Measurements from ENCODE around the gene PRDM4.

The PRDM4 gene

GRCh38 chr12:107760207-107760808 lies 629 bp downstream of the PRDM4 start:
- H3K36me3 ChIP-seq (ENCODE audit: control insufficient read depth in 2 of 2, insufficient read depth in 1 of 2, low read length in 2 of 2) = peaks cover 35 to 38% of the 10 kb centered on the region in 2 experiments
- peaks cover 6% of the 10 kb centered on the region for H3K4me1 ChIP-seq (ENCODE audit: control insufficient read depth, insufficient read depth, low read length)
- H3K27ac ChIP-seq (ENCODE audit: extremely low read depth, low read depth, low read length) = peak overlapping the region; percentile 92
- H3K9me3 ChIP-seq (ENCODE audit: control insufficient read depth, insufficient read depth, low read depth, low read length) = no peaks in the 10 kb centered on the region
- POLR2A ChIA-PET = interaction anchor here (0.6 kb wide), 1 partner anchor 183 kb away, joined by 3 read pairs; no protein-coding TSS in a partner anchor
- peak overlapping the region; percentile 80 for H3K4me3 ChIP-seq (ENCODE audit: low read depth, low read length)
- CTCF ChIA-PET = interaction anchor here (0.7 to 1.4 kb wide), 6 partner anchors 14 to 666 kb away, joined by 3 to 5 read pairs (median 3); no protein-coding TSS in a partner anchor
- TF ChIP-seq ZFHX2 (tag by site-specific recombination; conservative IDR thresholded peaks at IDR 0.05) (no peak), ZNF692 (tag by site-specific recombination; IDR thresholded peaks at IDR 0.05) (no peak), ZBTB20 (tag by site-specific recombination; IDR thresholded peaks at IDR 0.05) (peak; percentile 74), EGR2 (tag by site-specific recombination; IDR thresholded peaks at IDR 0.05; ENCODE audit: low read depth) (no peak), ZNF768 (tag by site-specific recombination; IDR thresholded peaks at IDR 0.05) (no peak), ZXDB (tag by site-specific recombination; IDR thresholded peaks at IDR 0.05) (peak; percentile 93), ZNF174 (tag by site-specific recombination; IDR thresholded peaks at IDR 0.05) (no peak), ZNF26 (tag by site-specific recombination; IDR thresholded peaks at IDR 0.05) (no peak), REST (tag by site-specific recombination; IDR thresholded peaks at IDR 0.05) (0 out of 2 replicates have a peak, but pooled peaks have one; percentile 30), ZBTB44 (tag by site-specific recombination; IDR thresholded peaks at IDR 0.05) (no peak), ZNF223 (tag by site-specific recombination; IDR thresholded peaks at IDR 0.05) (no peak), ZNF473 (tag by site-specific recombination; IDR thresholded peaks at IDR 0.05) (no peak), ZSCAN18 (tag by site-specific recombination; IDR thresholded peaks at IDR 0.05) (no peak), ZNF830 (tag by site-specific recombination; IDR thresholded peaks at IDR 0.05; ENCODE audit: low read depth) (no peak), ZBTB7A (tag by site-specific recombination; IDR thresholded peaks at IDR 0.05; ENCODE audit: low read depth) (no peak), ZNF157 (tag by site-specific recombination; IDR thresholded peaks at IDR 0.05) (no peak), GLIS1 (tag by site-specific recombination; IDR thresholded peaks at IDR 0.05) (0 out of 2 replicates have a peak, but pooled peaks have one; percentile 5), ZNF274 (IDR thresholded peaks at IDR 0.05; ENCODE audit: low read length) (no peak), ZNF274 (tag by site-specific recombination; IDR thresholded peaks at IDR 0.05; ENCODE audit: borderline replicate concordance) (no peak), PRDM10 (tag by site-specific recombination; IDR thresholded peaks at IDR 0.05) (peak; percentile 95), ZEB2 (tag by site-specific recombination; IDR thresholded peaks at IDR 0.05) (peak; percentile 32; the same call in 1 of the 2 replicates), YY2 (tag by site-specific recombination; IDR thresholded peaks at IDR 0.05) (no peak)

All from HEK293 (cell line).